ENCODE data around the gene SHD.

GRCh38 chr19:4268816-4269430 lies 10.1 kb upstream of the SHD start:
- TF ChIP-seq CTCF (IDR thresholded peaks at IDR 0.05) (peak in 1 of 5 experiments; percentile 8), EP300 (IDR thresholded peaks at IDR 0.05; ENCODE audit: low read depth) (no peak), POLR2AphosphoS5 (IDR thresholded peaks at IDR 0.05) (no peak), POLR2A (IDR thresholded peaks at IDR 0.05) (no peak)

Data from transverse colon (tissue), 4 donors.